D721Med (cell line): ENCODE measurements around the gene RPLP2.
A peak's percentile ranks its signal among the peaks of the same experiment; 100 is the strongest.

Experiments
- DNase-seq: peaks from one replicate; pipeline ENCODE4 v3.0.0; 2011; ENCODE audit warnings: low spot score; ENCODE audit not compliant: insufficient read length
- FAIRE-seq: peaks from 2 replicates; lab custom pipeline; 2011; peaks lifted over from hg19 to GRCh38; lab: Jason Lieb, UNC
- CTCF ChIP-seq: IDR thresholded peaks from 2 replicates; pipeline ENCODE4 v1.5.1; 2012; ENCODE audit warnings: mild to moderate bottlenecking, control low read depth; ENCODE audit not compliant: insufficient read depth; ENCODE audit errors: missing control alignments

RPLP2 gene

GRCh38 chr11:798093-798713 is 11.6 kb upstream of the RPLP2 start, which contains the start of gene SLC25A22:
TSS of gene SLC25A22 (minus strand) at chr11:798281. CDS start at chr11:795006, 3,275 bp downstream.
- peak; percentile 75 for DNase-seq
- no peak for FAIRE-seq
- peak; percentile 53 for TF ChIP-seq CTCF

GRCh38 chr11:799641-800316 is 10.0 kb upstream of the RPLP2 start:
- DNase-seq (no peak), FAIRE-seq (no peak)
- no peak for TF ChIP-seq CTCF

GRCh38 chr11:800473-800872 is 9.3 kb upstream of the RPLP2 start:
- DNase-seq (no peak), FAIRE-seq (no peak)
- TF ChIP-seq CTCF = no peak

GRCh38 chr11:801097-801780 is 8.5 kb upstream of the RPLP2 start:
- TF ChIP-seq CTCF = no peak
- DNase-seq (no peak), FAIRE-seq (no peak)

GRCh38 chr11:802018-802617 is 7.6 kb upstream of the RPLP2 start:
- no peak for TF ChIP-seq CTCF
- FAIRE-seq (no peak), DNase-seq (no peak)

GRCh38 chr11:802693-803466 is 6.9 kb upstream of the RPLP2 start:
- DNase-seq (no peak), FAIRE-seq (no peak)
- TF ChIP-seq CTCF = no peak
